ENCODE results near the gene CXCL14.

Gene CXCL14

DNA sequence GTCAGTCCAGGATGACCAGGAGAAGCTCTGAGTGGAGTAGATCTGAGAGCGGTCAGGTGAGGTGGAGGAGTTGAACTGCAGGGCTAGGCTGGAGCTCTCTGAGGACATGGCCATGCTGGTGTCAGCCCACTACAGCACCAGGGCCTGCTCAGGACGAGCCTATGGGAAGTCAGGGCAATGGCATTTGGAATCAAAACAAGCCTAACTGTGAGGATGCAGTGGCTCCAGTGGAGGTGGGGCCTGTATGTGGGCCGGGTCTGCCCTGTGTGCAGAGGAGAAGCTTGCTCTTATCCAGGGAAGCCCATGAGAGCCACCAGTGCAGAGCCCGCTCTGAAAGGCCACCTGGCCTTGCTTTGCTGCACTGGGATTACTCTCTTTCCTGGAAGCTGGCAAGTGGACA, 11.1 kb downstream of the CXCL14 start:
- TF ChIP-seq, protein P1, sequence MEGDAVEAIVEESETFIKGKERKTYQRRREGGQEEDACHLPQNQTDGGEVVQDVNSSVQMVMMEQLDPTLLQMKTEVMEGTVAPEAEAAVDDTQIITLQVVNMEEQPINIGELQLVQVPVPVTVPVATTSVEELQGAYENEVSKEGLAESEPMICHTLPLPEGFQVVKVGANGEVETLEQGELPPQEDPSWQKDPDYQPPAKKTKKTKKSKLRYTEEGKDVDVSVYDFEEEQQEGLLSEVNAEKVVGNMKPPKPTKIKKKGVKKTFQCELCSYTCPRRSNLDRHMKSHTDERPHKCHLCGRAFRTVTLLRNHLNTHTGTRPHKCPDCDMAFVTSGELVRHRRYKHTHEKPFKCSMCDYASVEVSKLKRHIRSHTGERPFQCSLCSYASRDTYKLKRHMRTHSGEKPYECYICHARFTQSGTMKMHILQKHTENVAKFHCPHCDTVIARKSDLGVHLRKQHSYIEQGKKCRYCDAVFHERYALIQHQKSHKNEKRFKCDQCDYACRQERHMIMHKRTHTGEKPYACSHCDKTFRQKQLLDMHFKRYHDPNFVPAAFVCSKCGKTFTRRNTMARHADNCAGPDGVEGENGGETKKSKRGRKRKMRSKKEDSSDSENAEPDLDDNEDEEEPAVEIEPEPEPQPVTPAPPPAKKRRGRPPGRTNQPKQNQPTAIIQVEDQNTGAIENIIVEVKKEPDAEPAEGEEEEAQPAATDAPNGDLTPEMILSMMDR (IDR thresholded peaks at IDR 0.05; ENCODE audit: extremely low read depth, insufficient read depth, missing control alignments): no peak
- in situ Hi-C loops (cut with MboI; ENCODE audit: low pct_unique_long_range_greater_than_20kb, low sequenced_read_pairs, unreplicated experiment): loop anchor here (25.0 kb wide), 1 partner anchor 270 kb away; the partner anchor contains the start of gene SLC25A48
- DNase-seq (ENCODE audit: low spot score): no peak

DNA sequence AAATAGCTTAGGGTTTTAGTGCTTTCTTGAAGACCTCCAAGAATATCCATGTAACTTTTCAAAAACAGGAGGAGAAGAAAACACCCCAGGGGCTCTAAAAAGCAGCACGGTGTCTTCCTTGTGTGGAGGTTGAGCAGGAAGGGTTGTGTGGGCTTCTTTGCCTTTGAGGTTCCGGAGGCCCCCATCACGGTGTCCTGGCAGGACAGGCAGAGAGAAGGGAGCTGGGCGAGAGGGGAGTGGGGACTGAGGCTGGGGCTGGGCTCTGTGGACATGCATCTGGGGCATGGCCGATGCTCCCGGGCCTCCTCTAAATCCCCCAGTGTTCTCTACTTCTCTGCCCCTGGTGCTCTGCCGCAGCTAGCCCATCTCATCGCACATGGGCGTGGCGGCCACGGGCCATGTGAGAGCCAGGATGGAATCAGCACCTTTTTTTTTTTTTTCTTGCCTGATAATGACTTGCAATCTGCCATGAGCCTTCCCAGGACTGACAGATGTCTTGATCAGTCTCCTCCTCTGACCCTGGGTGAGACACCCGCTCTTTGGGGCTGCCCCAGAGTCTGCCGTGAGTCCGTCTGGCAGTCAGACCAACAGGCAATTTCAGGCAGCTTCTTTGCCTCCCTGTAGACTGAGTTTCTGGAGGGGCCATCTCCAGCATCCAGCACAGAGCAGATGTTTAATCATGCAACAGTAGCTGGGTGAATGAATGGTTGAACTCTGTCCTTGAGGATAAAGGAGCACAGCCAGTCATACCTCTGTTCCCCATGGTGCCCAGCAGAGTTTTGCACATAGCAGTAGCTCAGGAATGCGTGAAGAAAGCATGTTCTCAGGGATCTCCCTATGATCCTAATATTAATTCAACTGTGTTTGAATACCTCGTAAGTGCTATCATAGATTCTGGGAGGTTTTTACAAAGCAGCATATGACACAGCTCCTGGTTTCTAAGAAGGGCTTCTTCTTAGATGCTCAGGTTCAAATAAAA, 12.1 kb downstream of the CXCL14 start:
- TF ChIP-seq, protein P1 (IDR thresholded peaks at IDR 0.05; ENCODE audit: extremely low read depth, insufficient read depth, missing control alignments): no peak
- DNase-seq (ENCODE audit: low spot score): no peak
- in situ Hi-C loops (cut with MboI; ENCODE audit: low pct_unique_long_range_greater_than_20kb, low sequenced_read_pairs, unreplicated experiment): loop anchor here (25.0 kb wide), 1 partner anchor 271 kb away; the partner anchor contains the start of gene SLC25A48

DNA sequence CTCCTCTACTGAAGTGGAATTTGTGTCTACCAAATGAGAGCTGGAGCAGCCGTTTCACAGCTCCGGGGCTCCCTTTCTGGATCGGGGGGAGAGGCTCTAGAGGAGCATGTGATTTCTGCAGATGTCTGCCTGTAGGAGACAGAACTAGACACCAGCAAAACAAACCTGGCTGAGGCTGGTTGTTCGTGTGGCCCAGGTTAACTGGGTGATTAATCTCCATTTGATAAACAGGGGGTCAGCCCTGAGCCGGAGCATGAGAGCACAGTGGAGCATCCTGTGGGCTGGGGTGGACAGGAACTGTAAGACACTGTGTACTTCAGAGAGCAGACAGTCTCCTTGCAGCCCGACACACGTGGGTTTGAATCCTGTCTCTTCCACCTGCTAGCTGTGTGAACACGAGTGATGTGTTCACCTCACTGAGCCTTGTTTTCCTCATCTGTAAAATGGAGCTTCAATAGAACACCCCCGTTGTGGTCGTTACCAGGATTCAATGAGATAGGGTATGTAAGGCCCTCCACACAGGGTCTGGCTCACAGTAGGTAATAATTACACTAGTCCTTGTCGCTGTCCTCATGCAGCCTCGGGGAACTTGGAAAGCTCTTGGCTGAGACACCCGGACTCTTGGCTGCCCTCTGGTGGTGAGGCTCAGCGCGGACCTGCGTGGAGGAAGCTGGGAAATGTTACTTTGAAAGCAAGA, 12.9 kb downstream of the CXCL14 start:
- in situ Hi-C loops (cut with MboI; ENCODE audit: low pct_unique_long_range_greater_than_20kb, low sequenced_read_pairs, unreplicated experiment): loop anchor here (25.0 kb wide), 1 partner anchor 271 kb away; the partner anchor contains the start of gene SLC25A48
- DNase-seq (ENCODE audit: low spot score): peak; percentile 71
- TF ChIP-seq, protein P1 (IDR thresholded peaks at IDR 0.05; ENCODE audit: extremely low read depth, insufficient read depth, missing control alignments): peak; percentile 92

DNA sequence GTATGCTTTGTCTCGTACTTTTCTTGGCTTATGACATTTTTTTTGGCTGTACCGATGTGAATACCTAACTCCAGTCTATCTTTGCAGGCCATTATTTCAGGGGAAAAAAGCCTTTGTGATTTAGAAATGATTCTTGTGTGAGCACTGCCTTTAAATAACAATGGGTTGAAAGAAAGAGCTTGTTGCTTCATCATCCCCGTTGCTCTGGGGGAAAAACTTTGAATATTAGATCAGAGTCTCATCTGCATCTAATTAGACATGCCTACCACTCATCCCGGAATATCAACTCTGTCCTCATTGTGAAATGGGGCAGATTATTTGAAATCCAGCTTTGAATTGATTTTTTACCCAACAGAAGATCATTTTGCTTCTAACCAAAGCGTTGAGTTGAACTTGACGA, 13.5 kb downstream of the CXCL14 start:
- TF ChIP-seq, protein P1 (IDR thresholded peaks at IDR 0.05; ENCODE audit: extremely low read depth, insufficient read depth, missing control alignments): no peak
- in situ Hi-C loops (cut with MboI; ENCODE audit: low pct_unique_long_range_greater_than_20kb, low sequenced_read_pairs, unreplicated experiment): loop anchor here (25.0 kb wide), 1 partner anchor 272 kb away; the partner anchor contains the start of gene SLC25A48
- DNase-seq (ENCODE audit: low spot score): no peak

DNA sequence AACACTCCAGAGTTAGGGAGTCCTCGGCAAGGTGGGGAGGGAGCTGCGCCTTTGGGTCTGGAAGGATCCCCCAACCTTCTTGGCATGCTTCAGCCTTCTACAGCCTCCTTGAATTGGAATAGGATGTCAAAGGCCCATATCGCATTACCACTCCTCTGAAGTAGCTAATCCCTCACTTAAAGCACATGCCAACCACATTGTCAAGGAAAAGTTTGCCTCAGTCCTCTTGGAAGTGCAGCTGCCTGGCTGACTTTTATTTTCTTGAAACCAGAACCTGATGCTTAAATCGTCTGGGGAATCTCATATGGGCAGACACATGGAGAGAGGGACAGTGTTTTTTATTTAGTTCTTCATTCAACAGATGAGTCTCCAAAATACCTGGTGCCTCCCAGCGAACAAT, 14.5 kb downstream of the CXCL14 start:
- in situ Hi-C loops (cut with MboI; ENCODE audit: low pct_unique_long_range_greater_than_20kb, low sequenced_read_pairs, unreplicated experiment): loop anchor here (25.0 kb wide), 1 partner anchor 273 kb away; the partner anchor contains the start of gene SLC25A48
- TF ChIP-seq, protein P1 (IDR thresholded peaks at IDR 0.05; ENCODE audit: extremely low read depth, insufficient read depth, missing control alignments): no peak
- DNase-seq (ENCODE audit: low spot score): no peak

DNA sequence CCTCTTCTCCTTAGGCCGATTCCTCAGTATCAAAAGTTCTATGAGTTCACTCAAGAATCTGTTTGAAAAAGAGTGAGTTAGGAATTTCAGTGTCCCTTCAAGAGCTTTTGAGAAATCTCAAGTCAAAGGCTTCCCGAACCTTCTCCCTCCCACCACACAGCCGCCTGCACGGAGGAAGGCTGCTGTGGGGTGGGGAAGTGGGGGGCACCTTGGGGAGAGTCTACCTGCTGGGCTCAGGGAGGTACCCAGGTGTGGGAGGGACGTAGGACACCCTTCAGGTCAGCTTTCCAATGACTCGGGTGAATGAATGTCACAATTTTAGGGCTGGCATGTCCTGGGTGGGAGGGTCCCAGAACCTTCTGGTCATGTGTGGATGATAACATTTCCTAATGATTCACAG, 17.5 kb downstream of the CXCL14 start:
- TF ChIP-seq, protein P1 (IDR thresholded peaks at IDR 0.05; ENCODE audit: extremely low read depth, insufficient read depth, missing control alignments): no peak

More for the DNA sequence above, 17.5 kb downstream of the CXCL14 start:
- in situ Hi-C loops (cut with MboI; ENCODE audit: low pct_unique_long_range_greater_than_20kb, low sequenced_read_pairs, unreplicated experiment): loop anchor here (25.0 kb wide), 1 partner anchor 276 kb away; the partner anchor contains the start of gene SLC25A48
- no peak for DNase-seq (ENCODE audit: low spot score)
